Uterus (tissue), 4 donors: ENCODE results near the gene ZNF644. TPM values are rescaled to one million over a fixed set of nuclear protein-coding genes. Genes with fewer than 3 reads are reported as not detected.
"Not testable (repeated sequence)": the region's sequence is repeated elsewhere in the genome, so short reads cannot be mapped to it uniquely, and the experiment has no call there.

ENCODE experiments used
- DNase-seq, 2 donors: peaks; one replicate each; pipeline ENCODE4 v3.0.0-alpha.2; 2019 to 2020
- H3K27ac ChIP-seq, 2 donors: fragments of 200-600 bp; sonication (generic); 1 replicate in 1 of 2; 2 replicates in 1 of 2; pipeline ENCODE4 v1.5.1; 2016 to 2018
- H3K27me3 ChIP-seq, 2 donors: fragments of 200-600 bp; sonication (generic); one replicate each; pipeline ENCODE4 v1.5.1; 2018 to 2019; ENCODE audit warnings: control low read depth in 1 of 2
- H3K36me3 ChIP-seq, 2 donors: fragments of 200-600 bp; sonication (generic); one replicate each; pipeline ENCODE4 v1.5.1; 2019; ENCODE audit warnings: control low read depth in 1 of 2
- H3K4me1 ChIP-seq, 2 donors: fragments of 200-600 bp; sonication (generic); one replicate each; pipeline ENCODE4 v1.5.1; 2018 to 2019; ENCODE audit warnings: control low read depth in 1 of 2
- H3K4me3 ChIP-seq, 2 donors: fragments of 200-600 bp; sonication (generic); 1 replicate in 1 of 2; 2 replicates in 1 of 2; pipeline ENCODE4 v1.5.1; 2018 to 2019; ENCODE audit warnings: mild to moderate bottlenecking in 1 of 2
- H3K9me3 ChIP-seq, 2 donors: fragments of 200-600 bp; sonication (generic); one replicate each; pipeline ENCODE4 v1.5.1; 2019; ENCODE audit warnings: control low read depth in 1 of 2
- CTCF ChIP-seq, 4 experiments: fragments of 200-600 bp in 2 of 4; fragments of 450-650 bp in 2 of 4; sonication (generic) in 2 of 4; IDR thresholded peaks; one replicate each; pipeline ENCODE4 v1.5.1; 2016 to 2019; ENCODE audit warnings: antibody characterized with exemption in 4 of 4, mild to moderate bottlenecking in 2 of 4, moderate library complexity in 1 of 4
- POLR2A ChIP-seq, 2 donors: fragments of 450-650 bp; IDR thresholded peaks; one replicate each; pipeline ENCODE4 v1.6.1; 2016; ENCODE audit warnings: antibody characterized with exemption in 2 of 2, mild to moderate bottlenecking in 1 of 2, moderate library complexity in 1 of 2
- intact Hi-C: fragments of 100-400 bp; cut with DNase I; formaldehyde crosslinking; loops from one replicate; pipeline ENCODE4 v1.15.1; 2023; ENCODE audit warnings: low total_unique reads
- total RNA-seq, 4 donors: library from RNA; depleted of rRNA in 3 of 4; stranded (reverse); fragments of >200 nt in 3 of 4; gene quantifications; one replicate each; pipeline versions ENCODE4 v1.1.0 to v1.2.4, GENCODE V29; 2014 to 2023
- donor health status: DM: yes; HTN: yes; CAD: no.

Gene ZNF644
- total RNA-seq, 4 donors from 2014 or later, result 51.7 to 167 (median 93.3) TPM

DNA sequence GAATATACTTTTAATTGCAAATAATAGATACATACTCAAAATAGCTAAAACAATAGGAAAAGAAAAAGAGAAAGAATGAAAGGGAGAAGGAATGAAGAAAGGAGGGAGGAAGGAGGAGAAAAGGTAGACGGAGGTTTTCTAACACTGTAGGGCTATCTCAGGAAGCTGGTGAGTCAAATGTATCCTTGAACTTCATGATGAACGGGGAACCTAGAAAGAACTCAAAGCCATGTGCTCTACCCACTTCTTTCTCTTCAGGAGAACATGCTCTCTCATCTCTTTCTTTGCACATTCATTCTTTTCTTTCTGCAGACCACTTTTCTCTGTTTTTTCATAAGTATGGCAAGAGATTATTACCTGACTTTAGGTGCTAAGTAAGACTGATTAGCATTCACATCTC lies 37.3 kb upstream of the ZNF644 start:
- Histone ChIP-seq H3K27me3 (no peaks in the 10 kb centered on the region), H3K27ac (no peak overlapping the region)
- TF ChIP-seq CTCF (IDR thresholded peaks at IDR 0.05) (no peak), POLR2A (IDR thresholded peaks at IDR 0.05) (no peak)

DNA sequence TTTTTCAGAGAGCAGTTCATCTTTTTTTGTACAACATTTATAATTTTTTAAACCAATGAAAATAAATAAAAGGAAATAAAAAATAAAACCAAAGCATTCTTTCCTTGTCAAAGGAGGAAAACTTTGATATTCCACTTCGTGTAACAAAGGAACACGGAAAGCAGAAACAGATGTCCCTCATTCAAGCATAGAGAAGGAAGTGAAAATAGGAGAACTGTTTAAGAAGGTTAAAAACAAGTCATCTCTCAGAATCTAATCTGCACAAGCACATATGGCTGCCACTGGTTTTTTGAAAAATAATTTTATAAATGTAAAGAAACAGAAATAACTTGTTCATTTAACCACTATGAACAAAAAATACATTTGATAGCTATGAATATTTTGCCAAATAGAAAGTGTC lies 35.9 kb upstream of the ZNF644 start:
- H3K9me3 ChIP-seq, result no peaks in the 10 kb centered on the region
- no peak for DNase-seq
- intact Hi-C loops, result no loop called here
- no peaks in the 10 kb centered on the region for H3K36me3 ChIP-seq
- no peaks in the 10 kb centered on the region for H3K4me1 ChIP-seq
- H3K27ac ChIP-seq, result no peak overlapping the region
- H3K27me3 ChIP-seq, result no peaks in the 10 kb centered on the region
- TF ChIP-seq POLR2A (IDR thresholded peaks at IDR 0.05) (no peak), CTCF (IDR thresholded peaks at IDR 0.05) (no peak)
- H3K4me3 ChIP-seq, result no peak overlapping the region

More for the DNA sequence above, 37.3 kb upstream of the ZNF644 start:
- Histone ChIP-seq H3K9me3 (no peaks in the 10 kb centered on the region), H3K4me1 (no peaks in the 10 kb centered on the region), H3K4me3 (no peak overlapping the region), H3K36me3 (no peaks in the 10 kb centered on the region)
- no peak for DNase-seq
- intact Hi-C loops, result no loop called here

DNA sequence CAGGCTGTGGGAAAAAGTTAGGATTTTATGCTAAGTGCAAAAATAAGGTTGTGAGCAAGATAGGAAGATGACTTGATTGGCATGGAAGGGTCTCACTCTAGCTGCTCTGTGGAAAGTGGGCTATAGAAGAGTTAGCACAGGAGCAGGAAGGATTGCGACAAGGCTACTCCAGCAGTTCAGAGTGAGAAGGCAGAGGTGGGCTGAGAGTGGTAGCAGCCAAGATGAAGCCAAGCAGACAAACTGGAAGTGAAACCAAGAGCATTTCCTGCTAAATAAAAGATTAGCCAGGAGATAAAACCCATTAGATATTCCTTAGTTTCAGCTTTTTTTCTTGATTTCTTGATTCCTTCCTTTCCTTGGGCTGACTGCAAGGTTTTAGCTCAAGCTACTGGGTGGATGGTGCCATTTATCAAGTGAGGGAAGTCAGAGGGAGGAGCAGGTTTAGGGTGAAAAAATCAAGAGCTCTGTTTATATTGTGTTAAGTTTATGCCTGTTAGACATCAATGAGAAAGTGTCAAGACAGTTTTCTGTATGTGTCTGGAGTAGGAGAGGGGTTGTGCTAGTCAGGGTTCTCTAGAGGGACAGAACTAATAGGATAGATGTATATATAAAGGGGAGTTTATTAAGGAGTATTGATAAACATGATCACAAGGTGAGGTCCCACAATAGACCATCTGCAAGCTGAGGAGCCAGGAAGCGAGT lies 33.1 kb upstream of the ZNF644 start:
- no peak overlapping the region for H3K27ac ChIP-seq
- no peaks in the 10 kb centered on the region for H3K36me3 ChIP-seq
- no peaks in the 10 kb centered on the region for H3K9me3 ChIP-seq
- H3K4me3 ChIP-seq, result no peak overlapping the region
- H3K4me1 ChIP-seq, result no peaks in the 10 kb centered on the region
- TF ChIP-seq CTCF (IDR thresholded peaks at IDR 0.05) (no peak), POLR2A (IDR thresholded peaks at IDR 0.05) (no peak)
- DNase-seq, result no peak
- H3K27me3 ChIP-seq, result no peaks in the 10 kb centered on the region
- intact Hi-C loops, result no loop called here

DNA sequence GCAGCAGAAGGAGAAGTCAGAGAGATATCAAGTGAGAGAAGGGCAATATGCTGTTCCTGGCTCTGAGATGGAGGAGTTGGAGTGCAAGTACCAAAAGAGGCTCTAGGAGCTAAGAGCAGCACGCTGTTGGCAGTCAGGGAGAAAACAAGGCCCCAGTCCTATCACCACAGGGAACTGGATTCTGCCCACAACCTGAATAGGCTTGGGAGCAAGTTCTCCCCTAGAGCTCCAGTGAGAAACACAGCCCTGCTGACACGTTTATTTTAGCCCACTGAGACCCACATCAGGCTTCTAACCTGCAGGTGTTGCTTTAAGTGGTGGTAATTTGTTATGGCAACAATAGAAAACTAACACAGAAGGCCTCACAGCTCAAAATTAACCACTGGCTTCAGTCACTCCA lies 31.8 kb upstream of the ZNF644 start:
- Histone ChIP-seq H3K9me3 (no peaks in the 10 kb centered on the region), H3K27me3 (no peaks in the 10 kb centered on the region), H3K36me3 (no peaks in the 10 kb centered on the region), H3K27ac (no peak overlapping the region), H3K4me1 (no peaks in the 10 kb centered on the region), H3K4me3 (no peak overlapping the region)
- TF ChIP-seq CTCF (IDR thresholded peaks at IDR 0.05) (no peak), POLR2A (IDR thresholded peaks at IDR 0.05) (no peak)
- intact Hi-C loops, result no loop called here
- no peak for DNase-seq

DNA sequence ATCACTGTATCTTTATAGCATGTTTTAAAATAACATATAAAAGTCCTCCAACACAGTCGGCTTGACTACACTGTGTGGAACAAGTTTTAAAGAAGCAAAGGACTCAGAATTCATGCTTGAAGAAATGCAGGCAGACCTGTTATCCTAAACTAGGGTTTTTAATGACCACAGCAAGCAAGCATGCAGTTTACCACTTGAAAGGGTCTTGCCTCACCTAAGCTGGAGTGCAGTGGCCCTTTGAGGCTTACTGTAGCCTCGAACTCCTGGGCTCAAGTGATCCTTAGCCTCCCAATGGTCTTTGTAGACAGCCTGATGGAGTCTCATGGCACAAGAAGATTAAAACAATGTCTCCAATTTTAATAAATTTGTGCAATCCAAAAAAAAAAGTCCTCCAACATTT lies 27.7 kb upstream of the ZNF644 start:
- DNase-seq, intact Hi-C loops, H3K4me1 ChIP-seq, H3K36me3 ChIP-seq, H3K4me3 ChIP-seq, H3K9me3 ChIP-seq, H3K27ac ChIP-seq, H3K27me3 ChIP-seq: not testable (repeated sequence)

DNA sequence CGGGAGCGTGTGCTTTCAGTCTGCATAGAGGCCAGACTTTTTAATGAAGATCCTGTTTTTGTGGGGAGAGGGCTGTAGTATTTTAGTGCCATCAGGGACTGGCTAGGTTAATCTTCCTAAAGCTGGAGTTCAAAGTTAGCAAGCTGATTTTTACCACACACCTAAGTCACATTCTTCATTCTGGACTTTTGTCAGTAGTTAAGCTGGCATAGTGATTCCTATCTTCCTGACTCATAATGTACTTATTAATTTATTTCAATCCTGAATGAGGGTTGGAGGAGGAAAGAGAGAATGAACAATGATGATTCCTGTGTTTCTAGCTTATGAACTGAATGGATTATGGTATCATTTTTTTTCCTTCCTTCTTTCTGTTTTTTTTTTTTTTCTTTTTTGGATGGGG lies 24.9 kb upstream of the ZNF644 start:
- no peak for TF ChIP-seq POLR2A (IDR thresholded peaks at IDR 0.05)
- TF ChIP-seq CTCF (IDR thresholded peaks at IDR 0.05), result no peak
- DNase-seq, result no peak
- H3K4me1 ChIP-seq, result no peaks in the 10 kb centered on the region
- no peaks in the 10 kb centered on the region for H3K9me3 ChIP-seq
- H3K27ac ChIP-seq, result no peak overlapping the region
- intact Hi-C loops, result no loop called here
- no peak overlapping the region for H3K4me3 ChIP-seq
- no peaks in the 10 kb centered on the region for H3K27me3 ChIP-seq
- no peaks in the 10 kb centered on the region for H3K36me3 ChIP-seq
